Right atrium auricular region (tissue), 2 donors: ENCODE data around the gene VWA5B2. TPM values are rescaled to one million over a fixed set of nuclear protein-coding genes. Genes with fewer than 3 reads are reported as not detected.

Experiments
- DNase-seq: peaks from one replicate; pipeline ENCODE4 v3.0.0-alpha.2; 2019; ENCODE audit warnings: low spot score
- H3K27ac ChIP-seq, 2 donors: fragments of 200-600 bp; sonication (generic); 1 replicate in 1 of 2; 2 replicates in 1 of 2; pipeline ENCODE4 v1.5.1; 2016 to 2019
- H3K27me3 ChIP-seq, 2 donors: fragments of 200-600 bp; sonication (generic); one replicate each; pipeline versions ENCODE4 v1.5.1 to v1.6.0; 2017 to 2019
- H3K36me3 ChIP-seq: fragments of 200-600 bp; sonication (generic); one replicate; pipeline ENCODE4 v1.5.1; 2016
- H3K4me1 ChIP-seq, 2 donors: fragments of 200-600 bp; sonication (generic); one replicate each; pipeline versions ENCODE4 v1.5.1 to v1.6.0; 2017 to 2019
- H3K4me3 ChIP-seq, 2 donors: fragments of 200-600 bp; sonication (generic); 1 replicate in 1 of 2; 2 replicates in 1 of 2; pipeline ENCODE4 v1.5.1; 2017 to 2019; ENCODE audit warnings: mild to moderate bottlenecking in 1 of 2, moderate library complexity in 1 of 2
- H3K9me3 ChIP-seq, 2 donors: fragments of 200-600 bp; sonication (generic); one replicate each; pipeline ENCODE4 v1.5.1; 2019
- total RNA-seq, 2 donors: library from RNA; depleted of rRNA; stranded (reverse); fragments of >200 nt; gene quantifications; one replicate each; pipeline ENCODE4 v1.1.0, GENCODE V29; 2016
- TF ChIP-seq, protein P1 (sequence below), 2 donors: fragments of 200-600 bp; sonication (generic); IDR thresholded peaks; one replicate each; pipeline ENCODE4 v1.5.1; 2019; ENCODE audit warnings: antibody characterized with exemption in 2 of 2

VWA5B2 gene
- total RNA-seq, 2 donors from 2014 or later = not detected

GRCh38 chr3:184192889-184193288, 36.5 kb upstream of the VWA5B2 start:
- Histone ChIP-seq H3K4me3 (no peak overlapping the region), H3K9me3 (no peaks in the 10 kb centered on the region), H3K4me1 (peaks cover 0 to 10% of the 10 kb centered on the region in 2 donors), H3K27me3 (no peaks in the 10 kb centered on the region), H3K36me3 (peaks cover 83% of the 10 kb centered on the region), H3K27ac (no peak overlapping the region)
- TF ChIP-seq, protein P1, sequence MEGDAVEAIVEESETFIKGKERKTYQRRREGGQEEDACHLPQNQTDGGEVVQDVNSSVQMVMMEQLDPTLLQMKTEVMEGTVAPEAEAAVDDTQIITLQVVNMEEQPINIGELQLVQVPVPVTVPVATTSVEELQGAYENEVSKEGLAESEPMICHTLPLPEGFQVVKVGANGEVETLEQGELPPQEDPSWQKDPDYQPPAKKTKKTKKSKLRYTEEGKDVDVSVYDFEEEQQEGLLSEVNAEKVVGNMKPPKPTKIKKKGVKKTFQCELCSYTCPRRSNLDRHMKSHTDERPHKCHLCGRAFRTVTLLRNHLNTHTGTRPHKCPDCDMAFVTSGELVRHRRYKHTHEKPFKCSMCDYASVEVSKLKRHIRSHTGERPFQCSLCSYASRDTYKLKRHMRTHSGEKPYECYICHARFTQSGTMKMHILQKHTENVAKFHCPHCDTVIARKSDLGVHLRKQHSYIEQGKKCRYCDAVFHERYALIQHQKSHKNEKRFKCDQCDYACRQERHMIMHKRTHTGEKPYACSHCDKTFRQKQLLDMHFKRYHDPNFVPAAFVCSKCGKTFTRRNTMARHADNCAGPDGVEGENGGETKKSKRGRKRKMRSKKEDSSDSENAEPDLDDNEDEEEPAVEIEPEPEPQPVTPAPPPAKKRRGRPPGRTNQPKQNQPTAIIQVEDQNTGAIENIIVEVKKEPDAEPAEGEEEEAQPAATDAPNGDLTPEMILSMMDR (IDR thresholded peaks at IDR 0.05) = no peak
- DNase-seq = no peak

DNA sequence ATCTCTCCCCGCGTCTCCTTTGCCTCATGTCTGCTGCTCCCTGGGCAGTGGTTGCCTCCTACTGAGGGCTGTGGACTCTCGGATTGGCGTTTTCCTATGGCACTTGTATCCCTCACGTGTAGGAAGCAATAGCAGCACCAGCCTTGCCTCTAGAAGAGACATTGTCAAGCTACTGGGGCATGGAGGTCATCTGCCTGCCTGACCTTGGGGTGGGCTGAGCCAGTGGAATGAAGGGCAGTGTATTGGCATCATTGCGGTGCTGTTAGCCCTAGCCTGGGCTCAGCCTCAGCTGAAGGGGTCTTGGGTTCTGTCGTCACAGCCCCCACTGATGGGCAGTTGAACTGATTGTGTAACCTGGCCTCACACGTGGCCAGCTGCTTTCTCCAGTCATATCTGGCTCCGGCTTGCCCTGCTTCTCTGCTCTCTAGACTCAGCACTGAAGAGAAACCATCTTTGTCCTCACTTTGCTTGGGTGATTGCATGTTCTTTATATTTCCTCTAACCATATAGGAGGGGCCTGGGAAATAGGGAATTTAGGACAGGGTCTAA, 35.3 kb upstream of the VWA5B2 start:
- no peak overlapping the region for H3K27ac ChIP-seq
- H3K27me3 ChIP-seq = no peaks in the 10 kb centered on the region
- no peak overlapping the region for H3K4me3 ChIP-seq
- H3K36me3 ChIP-seq = peaks cover 71% of the 10 kb centered on the region
- H3K4me1 ChIP-seq = no peaks in the 10 kb centered on the region
- no peaks in the 10 kb centered on the region for H3K9me3 ChIP-seq
- TF ChIP-seq, protein P1 (IDR thresholded peaks at IDR 0.05) = no peak
- no peak for DNase-seq

GRCh38 chr3:184196536-184196935, 32.8 kb upstream of the VWA5B2 start:
- H3K36me3 ChIP-seq = peaks cover 46% of the 10 kb centered on the region
- H3K27me3 ChIP-seq = no peaks in the 10 kb centered on the region
- TF ChIP-seq, protein P1 (IDR thresholded peaks at IDR 0.05) = no peak
- no peak overlapping the region for H3K27ac ChIP-seq
- H3K9me3 ChIP-seq = no peaks in the 10 kb centered on the region
- no peak overlapping the region for H3K4me3 ChIP-seq
- DNase-seq = no peak
- no peaks in the 10 kb centered on the region for H3K4me1 ChIP-seq

GRCh38 chr3:184198509-184198908, 30.9 kb upstream of the VWA5B2 start:
- H3K4me3 ChIP-seq = no peak overlapping the region
- H3K36me3 ChIP-seq = peaks cover 26% of the 10 kb centered on the region
- DNase-seq = no peak
- H3K27me3 ChIP-seq = no peaks in the 10 kb centered on the region
- H3K27ac ChIP-seq = no peak overlapping the region
- no peaks in the 10 kb centered on the region for H3K9me3 ChIP-seq
- TF ChIP-seq, protein P1 (IDR thresholded peaks at IDR 0.05) = no peak
- H3K4me1 ChIP-seq = no peaks in the 10 kb centered on the region

GRCh38 chr3:184200825-184201224, 28.6 kb upstream of the VWA5B2 start:
- no peaks in the 10 kb centered on the region for H3K9me3 ChIP-seq

More at GRCh38 chr3:184200825-184201224, 28.6 kb upstream of the VWA5B2 start:
- Histone ChIP-seq H3K4me3 (no peak overlapping the region), H3K27me3 (no peaks in the 10 kb centered on the region), H3K27ac (no peak overlapping the region), H3K4me1 (no peaks in the 10 kb centered on the region), H3K36me3 (peaks cover 4% of the 10 kb centered on the region)
- no peak for DNase-seq
- TF ChIP-seq, protein P1 (IDR thresholded peaks at IDR 0.05) = no peak
